C4-2B (cell line): ENCODE measurements around the gene ATP8B4.
"Not testable (repeated sequence)": the region's sequence is repeated elsewhere in the genome, so short reads cannot be mapped to it uniquely, and the experiment has no call there.

Experiments
- H3K27ac ChIP-seq: fragments of 450-650 bp; 2 replicates; pipeline ENCODE4 v1.5.1; 2017
- CTCF ChIP-seq: fragments of 450-650 bp; conservative IDR thresholded peaks from 2 replicates; pipeline ENCODE4 v1.5.1; 2017; ENCODE audit warnings: mild to moderate bottlenecking
- ZFX ChIP-seq: fragments of 450-650 bp; IDR thresholded peaks from 2 replicates; pipeline ENCODE4 v1.6.1; 2017

Gene ATP8B4

GRCh38 chr15:50108461-50108860 lies 10.6 kb downstream of the ATP8B4 start:
- TF ChIP-seq CTCF (no peak), ZFX (no peak)
- no peak overlapping the region for H3K27ac ChIP-seq

GRCh38 chr15:50107591-50108408 lies 11.2 kb downstream of the ATP8B4 start:
- TF ChIP-seq CTCF (no peak), ZFX (no peak)
- no peak overlapping the region for H3K27ac ChIP-seq

GRCh38 chr15:50107157-50107556 lies 11.9 kb downstream of the ATP8B4 start:
- no peak overlapping the region for H3K27ac ChIP-seq
- TF ChIP-seq CTCF (no peak), ZFX (no peak)

- no peak overlapping the region for H3K27ac ChIP-seq
Observed at GRCh38 chr15:50106457-50106856, 12.6 kb downstream of the ATP8B4 start.

DNA sequence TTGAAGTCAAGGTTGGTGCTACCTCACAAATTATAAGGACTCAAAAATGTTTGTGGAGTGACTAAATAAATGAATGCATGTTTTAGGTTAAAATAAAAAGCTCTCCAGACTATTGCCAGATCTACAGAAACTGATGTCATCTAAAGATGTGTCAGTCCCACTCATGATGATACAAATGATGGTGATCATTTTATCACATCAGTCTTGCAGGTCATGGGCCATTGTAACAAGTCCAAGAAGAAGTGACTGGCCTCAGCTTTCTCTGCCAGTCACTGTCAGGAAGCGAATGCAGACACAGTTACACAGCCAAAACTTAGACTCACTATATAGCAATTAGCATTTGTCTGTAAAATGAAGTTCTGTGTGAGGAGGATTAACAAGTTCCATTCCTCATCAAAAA lies 18.5 kb downstream of the ATP8B4 start:
- no peak overlapping the region for H3K27ac ChIP-seq
- TF ChIP-seq CTCF (no peak), ZFX (no peak)

More at GRCh38 chr15:50106457-50106856, 12.6 kb downstream of the ATP8B4 start:
- no peak for TF ChIP-seq ZFX
- TF ChIP-seq CTCF, result no peak

DNA sequence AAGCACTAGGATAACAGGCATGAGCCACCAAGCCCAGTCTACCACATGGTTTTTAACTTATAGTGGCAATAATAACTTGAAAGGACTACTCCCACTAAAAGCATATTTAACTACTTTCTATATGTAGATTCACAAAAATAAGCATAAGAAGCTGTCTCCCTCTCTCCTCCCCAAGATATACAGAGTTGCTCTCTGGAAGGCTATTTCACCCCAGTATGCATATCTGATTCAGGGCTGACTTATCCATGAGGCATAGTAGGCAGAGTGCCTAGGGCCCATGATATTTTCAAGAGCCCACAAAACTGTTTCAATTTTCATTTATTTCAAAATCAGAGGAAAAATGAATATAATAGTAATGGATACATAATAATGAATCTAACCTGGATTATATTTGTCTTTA lies 20.5 kb downstream of the ATP8B4 start:
- H3K27ac ChIP-seq, result no peak overlapping the region
- no peak for TF ChIP-seq ZFX
- no peak for TF ChIP-seq CTCF

DNA sequence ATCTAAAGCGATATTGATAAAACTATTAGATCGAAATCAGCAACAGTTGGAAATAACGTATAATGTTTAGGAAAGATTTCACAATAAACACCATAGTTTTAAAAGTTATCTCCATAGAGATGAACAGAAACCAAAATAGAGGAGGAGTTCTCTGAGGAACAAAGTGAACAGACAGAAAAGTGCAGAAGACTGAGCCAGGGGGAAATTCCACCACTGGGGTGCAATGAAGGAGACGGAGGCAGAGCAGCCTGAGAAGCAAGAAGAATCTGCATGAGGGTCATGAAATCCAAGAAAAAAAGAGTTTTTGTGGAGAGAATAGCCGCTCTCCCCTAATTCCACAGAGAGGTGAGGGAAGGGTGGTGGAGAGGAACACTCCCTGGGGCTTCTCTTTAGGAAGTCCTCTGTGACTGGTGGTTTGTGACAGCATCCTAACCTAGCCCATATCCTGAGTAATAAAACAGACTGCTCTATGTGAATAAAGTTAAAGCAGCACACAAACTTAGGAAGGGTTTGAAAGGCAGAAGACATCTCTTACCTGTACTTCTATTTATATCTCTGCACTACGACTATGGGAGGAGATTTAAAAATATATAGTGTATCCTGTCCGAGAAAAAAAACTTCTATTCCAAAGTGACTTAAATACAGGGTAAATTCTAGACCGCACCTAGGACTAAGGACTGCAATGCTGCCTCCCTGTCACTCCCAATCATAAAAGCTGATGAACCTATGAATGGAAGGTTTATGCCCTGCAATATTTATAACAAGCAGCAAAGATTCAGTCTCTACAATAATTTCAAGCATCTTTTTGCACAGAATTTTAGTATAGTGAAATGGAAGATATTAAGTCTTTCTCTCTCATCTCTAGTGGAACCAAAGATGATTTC lies 22.9 kb downstream of the ATP8B4 start:
- H3K27ac ChIP-seq, result no peak overlapping the region
- no peak for TF ChIP-seq CTCF

DNA sequence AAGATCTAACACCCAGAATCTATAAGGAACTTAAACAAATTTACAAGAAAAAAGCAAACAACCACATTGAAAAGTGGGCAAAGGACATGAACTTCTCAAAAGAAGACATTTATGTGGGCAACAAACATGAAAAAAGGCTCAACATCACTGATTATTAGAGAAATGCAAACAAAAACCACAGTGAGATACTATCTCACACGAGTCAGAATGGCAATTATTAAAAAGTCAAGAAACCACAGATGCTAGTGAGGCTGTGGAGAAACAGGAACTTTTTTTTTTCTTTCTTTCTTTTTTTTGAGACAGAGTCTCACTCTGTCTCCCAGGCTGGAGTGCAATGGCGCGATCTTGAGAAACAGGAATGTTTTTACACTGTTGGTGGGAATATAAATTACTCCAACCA lies 29.6 kb downstream of the ATP8B4 start:
- H3K27ac ChIP-seq, result not testable (repeated sequence)
